Esophagus squamous epithelium (tissue), 5 donors: Measurements from ENCODE around the gene RAPH1. TPM values are rescaled to one million over a fixed set of nuclear protein-coding genes. Genes with fewer than 3 reads are reported as not detected.
"Not testable (repeated sequence)": the region's sequence is repeated elsewhere in the genome, so short reads cannot be mapped to it uniquely, and the experiment has no call there.

Experiments
- DNase-seq: peaks from one replicate; lab custom pipeline; 2025; lab: John Stamatoyannopoulos, UW
- H3K27ac ChIP-seq, 4 donors: fragments of 200-600 bp; sonication (generic); one replicate each; pipeline ENCODE4 v1.5.1; 2016 to 2019; ENCODE audit warnings: mild to moderate bottlenecking in 1 of 4
- H3K27me3 ChIP-seq, 4 donors: fragments of 200-600 bp; sonication (generic); 1 replicate in 3 of 4; 2 replicates in 1 of 4; pipeline versions ENCODE4 v1.5.1 to v1.6.0; 2017 to 2021; ENCODE audit warnings: antibody characterized with exemption in 1 of 4
- H3K36me3 ChIP-seq, 3 donors: fragments of 200-600 bp; sonication (generic); one replicate each; pipeline ENCODE4 v1.5.1; 2016 to 2019
- H3K4me1 ChIP-seq, 3 donors: fragments of 200-600 bp; sonication (generic); one replicate each; pipeline ENCODE4 v1.5.1; 2017 to 2019
- H3K4me3 ChIP-seq, 4 donors: fragments of 200-600 bp; sonication (generic); 1 replicate in 3 of 4; 2 replicates in 1 of 4; pipeline ENCODE4 v1.5.1; 2016 to 2019; ENCODE audit warnings: mild to moderate bottlenecking in 2 of 4, moderate library complexity in 1 of 4
- H3K9me3 ChIP-seq, 3 donors: fragments of 200-600 bp; sonication (generic); one replicate each; pipeline ENCODE4 v1.5.1; 2016 to 2019
- POLR2A ChIP-seq, 4 donors: fragments of 450-650 bp; IDR thresholded peaks; one replicate each; pipeline ENCODE4 v1.6.1; 2017; ENCODE audit warnings: antibody characterized with exemption in 4 of 4, mild to moderate bottlenecking in 4 of 4, moderate library complexity in 3 of 4
- WGBS, 2 donors: methylation state at CpG; one replicate each; pipeline ENCODE4 v1.1.5; 2018; 5-methylcytosine and 5-hydroxymethylcytosine counted together
- intact Hi-C: fragments of 100-400 bp; cut with DNase I; formaldehyde crosslinking; loops from one replicate; pipeline ENCODE4 v1.15.0; 2022
- total RNA-seq, 4 donors: library from RNA; depleted of rRNA; stranded (reverse); fragments of >200 nt; gene quantifications; one replicate each; pipeline ENCODE4 v1.1.0, GENCODE V29; 2016
- TF ChIP-seq, protein P1 (sequence below), 6 experiments: fragments of 450-650 bp in 4 of 6; fragments of 200-600 bp in 2 of 6; sonication (generic) in 2 of 6; IDR thresholded peaks; one replicate each; pipeline ENCODE4 v1.5.1; 2016 to 2019; ENCODE audit warnings: antibody characterized with exemption in 6 of 6, mild to moderate bottlenecking in 4 of 6, moderate library complexity in 4 of 6
- donor health status: DM: yes; HTN: yes; CAD: no.

Gene RAPH1
- total RNA-seq, 4 donors from 2014 or later = 10.6 to 105 (median 26.0) TPM

DNA sequence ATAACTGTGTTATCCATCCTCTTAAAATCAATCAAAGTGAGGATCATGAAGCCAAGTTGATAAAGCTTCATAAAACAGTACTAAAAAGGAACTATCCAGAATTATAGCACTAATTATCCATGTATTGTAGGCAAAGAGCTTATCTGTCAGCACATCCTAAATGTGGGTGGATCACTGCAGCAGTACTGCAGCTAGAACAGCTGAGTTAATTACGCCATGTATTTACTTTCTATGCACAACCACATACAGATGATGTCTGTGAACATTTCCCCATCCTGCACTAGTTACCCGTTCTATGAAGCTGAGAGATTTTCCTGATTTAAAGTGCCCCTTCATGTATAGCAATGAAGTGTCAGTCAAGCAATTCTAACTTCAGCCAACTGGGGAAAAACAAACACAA is 96.6 kb downstream of the RAPH1 start:
- no peak for TF ChIP-seq POLR2A (IDR thresholded peaks at IDR 0.05)
- TF ChIP-seq, protein P1, sequence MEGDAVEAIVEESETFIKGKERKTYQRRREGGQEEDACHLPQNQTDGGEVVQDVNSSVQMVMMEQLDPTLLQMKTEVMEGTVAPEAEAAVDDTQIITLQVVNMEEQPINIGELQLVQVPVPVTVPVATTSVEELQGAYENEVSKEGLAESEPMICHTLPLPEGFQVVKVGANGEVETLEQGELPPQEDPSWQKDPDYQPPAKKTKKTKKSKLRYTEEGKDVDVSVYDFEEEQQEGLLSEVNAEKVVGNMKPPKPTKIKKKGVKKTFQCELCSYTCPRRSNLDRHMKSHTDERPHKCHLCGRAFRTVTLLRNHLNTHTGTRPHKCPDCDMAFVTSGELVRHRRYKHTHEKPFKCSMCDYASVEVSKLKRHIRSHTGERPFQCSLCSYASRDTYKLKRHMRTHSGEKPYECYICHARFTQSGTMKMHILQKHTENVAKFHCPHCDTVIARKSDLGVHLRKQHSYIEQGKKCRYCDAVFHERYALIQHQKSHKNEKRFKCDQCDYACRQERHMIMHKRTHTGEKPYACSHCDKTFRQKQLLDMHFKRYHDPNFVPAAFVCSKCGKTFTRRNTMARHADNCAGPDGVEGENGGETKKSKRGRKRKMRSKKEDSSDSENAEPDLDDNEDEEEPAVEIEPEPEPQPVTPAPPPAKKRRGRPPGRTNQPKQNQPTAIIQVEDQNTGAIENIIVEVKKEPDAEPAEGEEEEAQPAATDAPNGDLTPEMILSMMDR (IDR thresholded peaks at IDR 0.05) = no peak
- Histone ChIP-seq H3K27me3 (no peaks in the 10 kb centered on the region), H3K27ac (no peak overlapping the region), H3K4me1 (no peaks in the 10 kb centered on the region), H3K9me3 (no peaks in the 10 kb centered on the region), H3K36me3 (peaks cover 0 to 93% (median 11%) of the 10 kb centered on the region in 3 donors), H3K4me3 (no peak overlapping the region)
- WGBS, 2 donors = 85 to 87% methylated on average over 2 of the region's 2 CpGs
- intact Hi-C loops = no loop called here
- DNase-seq = no peak

DNA sequence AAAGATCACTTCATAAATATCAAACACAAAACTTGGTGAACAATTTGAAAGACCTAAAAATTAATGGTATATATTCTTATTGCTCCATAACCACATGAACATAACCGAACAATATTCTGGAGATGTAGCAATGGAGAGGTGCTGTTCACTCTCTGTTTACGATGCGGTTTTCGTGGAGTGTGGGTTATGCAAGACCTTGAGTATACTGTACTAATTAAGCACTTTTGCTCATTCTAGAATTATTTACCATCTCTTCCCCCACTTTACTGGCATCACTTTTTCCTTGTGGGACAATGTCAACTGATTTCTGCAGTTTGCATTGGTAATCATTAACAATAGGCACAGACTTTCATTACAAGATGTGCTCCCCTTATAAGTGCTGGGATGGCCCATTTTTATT is 97.6 kb downstream of the RAPH1 start:
- Histone ChIP-seq H3K4me1 (no peaks in the 10 kb centered on the region), H3K9me3 (no peaks in the 10 kb centered on the region), H3K27me3 (no peaks in the 10 kb centered on the region), H3K4me3 (no peak overlapping the region), H3K36me3 (peaks cover 0 to 93% (median 11%) of the 10 kb centered on the region in 3 donors), H3K27ac (no peak overlapping the region)
- WGBS, 2 donors = 85 to 88% methylated on average over 4 of the region's 4 CpGs
- intact Hi-C loops = no loop called here
- DNase-seq = no peak
- TF ChIP-seq, protein P1 (IDR thresholded peaks at IDR 0.05) = no peak
- no peak for TF ChIP-seq POLR2A (IDR thresholded peaks at IDR 0.05)

DNA sequence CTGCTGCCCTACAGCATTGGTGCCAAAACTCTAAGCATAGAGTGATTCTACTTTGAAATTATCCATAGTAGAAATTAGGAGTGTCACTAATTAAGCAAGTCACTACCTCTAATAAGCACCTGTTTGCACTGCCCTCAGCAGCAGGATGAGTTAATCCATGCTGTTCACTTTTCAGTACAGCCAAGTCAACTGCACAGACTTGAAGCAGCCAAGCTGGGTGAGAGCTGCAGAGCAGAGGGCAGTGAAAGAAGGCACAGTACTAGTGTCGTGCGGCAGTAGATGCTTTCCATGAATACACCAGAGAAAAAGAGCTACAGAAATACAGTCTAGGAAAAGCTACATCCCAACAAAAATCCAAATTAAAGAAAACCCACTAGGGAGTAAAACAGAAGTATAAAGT is 98.6 kb downstream of the RAPH1 start:
- WGBS, 2 donors = 94 to 96% methylated on average over 2 of the region's 2 CpGs
- peaks cover 0 to 86% (median 11%) of the 10 kb centered on the region in 3 donors for H3K36me3 ChIP-seq
- TF ChIP-seq, protein P1 (IDR thresholded peaks at IDR 0.05) = no peak
- no peak for TF ChIP-seq POLR2A (IDR thresholded peaks at IDR 0.05)
- H3K9me3 ChIP-seq = no peaks in the 10 kb centered on the region
- no peak for DNase-seq
- intact Hi-C loops = no loop called here
- no peaks in the 10 kb centered on the region for H3K4me1 ChIP-seq
- H3K27ac ChIP-seq = no peak overlapping the region
- H3K27me3 ChIP-seq = no peaks in the 10 kb centered on the region
- H3K4me3 ChIP-seq = no peak overlapping the region

DNA sequence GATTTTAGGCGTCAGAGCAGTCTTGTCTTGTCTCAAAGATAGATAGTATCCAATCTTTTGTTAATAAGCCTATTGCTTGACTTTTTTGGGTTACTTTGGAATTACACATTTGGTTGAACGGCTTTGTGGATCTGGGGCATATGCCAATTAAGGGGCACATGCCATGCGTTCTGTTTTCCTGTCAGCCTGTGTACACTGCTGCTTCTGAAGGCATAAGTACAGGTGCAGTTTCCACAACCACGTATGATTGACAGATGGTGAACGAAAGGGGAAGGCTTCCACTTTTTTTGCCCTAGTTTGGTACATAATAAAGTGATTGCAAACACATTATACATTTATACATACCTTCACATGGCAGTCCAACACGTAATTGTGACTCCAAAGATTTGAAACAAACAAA is 102.3 kb downstream of the RAPH1 start:
- no peak overlapping the region for H3K27ac ChIP-seq
- H3K27me3 ChIP-seq = no peaks in the 10 kb centered on the region
- no peaks in the 10 kb centered on the region for H3K9me3 ChIP-seq
- H3K4me1 ChIP-seq = no peaks in the 10 kb centered on the region
- H3K4me3 ChIP-seq = no peak overlapping the region
- 81 to 85% methylated on average over 6 of the region's 6 CpGs for WGBS, 2 donors
- DNase-seq = no peak
- intact Hi-C loops = no loop called here
- TF ChIP-seq POLR2A (IDR thresholded peaks at IDR 0.05) = no peak
- TF ChIP-seq, protein P1 (IDR thresholded peaks at IDR 0.05) = no peak
- H3K36me3 ChIP-seq = peaks cover 0 to 53% (median 0%) of the 10 kb centered on the region in 3 donors

DNA sequence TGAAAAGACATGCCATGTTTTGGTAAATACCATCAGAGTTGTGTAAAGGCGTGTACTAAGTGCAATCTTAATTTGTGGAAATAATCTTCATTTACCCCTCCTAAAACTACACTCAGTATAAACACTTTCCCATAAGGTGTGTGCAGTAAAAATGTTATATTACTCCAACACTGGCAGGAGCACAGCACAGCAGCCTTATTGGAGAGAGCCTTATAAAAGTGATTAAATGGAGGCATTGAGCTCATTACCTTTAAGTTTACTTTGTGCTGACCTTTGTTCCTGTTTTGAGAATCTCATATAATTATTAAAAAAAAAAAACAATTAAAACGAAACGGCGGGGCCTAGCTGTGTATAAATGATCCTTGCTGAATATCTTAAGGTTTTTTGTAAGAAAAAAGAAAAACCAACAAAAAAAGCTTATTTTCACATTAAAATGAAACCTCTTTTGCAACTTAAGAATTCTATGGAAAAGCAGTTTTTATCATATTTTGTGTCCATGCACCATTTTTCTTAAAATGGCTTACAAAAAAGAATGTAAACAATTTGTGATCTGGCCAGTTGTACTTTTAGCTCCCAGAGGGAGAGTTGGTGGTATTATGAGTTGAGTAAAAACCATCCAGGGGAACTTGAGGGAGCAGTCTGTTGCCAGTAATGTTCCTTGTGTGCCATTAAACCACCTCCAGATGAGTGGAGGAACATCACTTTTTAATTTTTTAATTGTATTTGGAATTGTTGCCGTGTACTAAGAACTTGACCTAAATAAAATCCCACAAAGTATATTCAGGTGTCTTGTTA is 103.5 kb downstream of the RAPH1 start:
- intact Hi-C loops = no loop called here
- no peak for DNase-seq
- Histone ChIP-seq H3K36me3 (peaks cover 0 to 43% (median 0%) of the 10 kb centered on the region in 3 donors), H3K27ac (no peak overlapping the region), H3K4me3 (no peak overlapping the region), H3K9me3 (no peaks in the 10 kb centered on the region), H3K27me3 (no peaks in the 10 kb centered on the region), H3K4me1 (no peaks in the 10 kb centered on the region)
- WGBS, 2 donors = 87 to 89% methylated on average over 5 of the region's 5 CpGs
- TF ChIP-seq, protein P1 (IDR thresholded peaks at IDR 0.05) = no peak
- TF ChIP-seq POLR2A (IDR thresholded peaks at IDR 0.05) = no peak

DNA sequence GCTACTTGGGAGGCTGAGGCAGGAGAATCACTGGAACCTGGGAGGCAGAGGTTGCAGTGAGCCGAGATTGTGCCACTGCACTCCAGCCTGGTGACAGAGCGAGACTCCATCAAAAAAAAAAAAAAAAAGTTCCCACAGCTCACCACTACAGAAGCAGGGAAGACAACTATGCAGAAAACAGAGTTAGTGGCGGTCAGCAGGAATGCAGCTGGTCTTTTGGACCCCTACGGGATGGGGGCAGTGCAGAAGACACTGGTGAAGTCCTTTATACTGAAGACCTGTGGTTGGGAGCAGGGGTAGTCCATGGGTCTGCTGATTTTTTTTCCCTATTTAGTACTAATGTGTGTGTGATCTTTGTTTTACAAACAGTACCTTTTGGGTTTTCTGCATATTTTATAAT is 105.5 kb downstream of the RAPH1 start:
- H3K4me1 ChIP-seq, H3K9me3 ChIP-seq, H3K27me3 ChIP-seq, intact Hi-C loops, H3K27ac ChIP-seq, H3K4me3 ChIP-seq, DNase-seq: not testable (repeated sequence)
- 92 to 94% methylated on average over 3 to 4 of the region's 4 CpGs for WGBS, 2 donors
- peaks cover 0 to 25% (median 0%) of the 10 kb centered on the region in 3 donors for H3K36me3 ChIP-seq
